ENCODE results near the gene KIAA1755.

GRCh38 chr20:38229376-38230252 lies 30.9 kb downstream of the KIAA1755 start:
- TF ChIP-seq CTCF (conservative IDR thresholded peaks at IDR 0.05; ENCODE audit: low read depth, low read length), result peak; percentile 61
- no peak for TF ChIP-seq EZH2 (IDR thresholded peaks at IDR 0.05; ENCODE audit: borderline replicate concordance, low read depth, low read length, poor library complexity, severe bottlenecking)
